T-helper 2 cell treated with Interferon-gamma antibody and Interleukin-4, amounts not matched to agents 5 μg/mL and 100 μg/mL, for 36 hours (primary cell): ENCODE results near the gene RNASEH2A.

Experiments
- DNase-seq: peaks from one replicate; pipeline ENCODE4 v3.0.0; 2021; ENCODE audit warnings: low spot score
- H3K27ac Mint-ChIP-seq: one replicate; pipeline ENCODE4 v1.8.0; 2021; ENCODE audit warnings: mild to moderate bottlenecking, mixed read lengths
- H3K27me3 Mint-ChIP-seq: one replicate; pipeline ENCODE4 v1.8.0; 2021; ENCODE audit warnings: low read depth, mixed read lengths
- H3K36me3 Mint-ChIP-seq: one replicate; pipeline ENCODE4 v1.8.0; 2021; ENCODE audit warnings: low read depth, mixed read lengths
- H3K4me1 Mint-ChIP-seq: one replicate; pipeline ENCODE4 v1.8.0; 2021; ENCODE audit warnings: low read depth, mixed read lengths
- H3K4me3 Mint-ChIP-seq: one replicate; pipeline ENCODE4 v1.8.0; 2022; ENCODE audit warnings: mild to moderate bottlenecking, moderate library complexity, mixed read lengths
- H3K9me3 Mint-ChIP-seq: one replicate; pipeline ENCODE4 v1.8.0; 2021; ENCODE audit warnings: mixed read lengths

RNASEH2A gene

DNA sequence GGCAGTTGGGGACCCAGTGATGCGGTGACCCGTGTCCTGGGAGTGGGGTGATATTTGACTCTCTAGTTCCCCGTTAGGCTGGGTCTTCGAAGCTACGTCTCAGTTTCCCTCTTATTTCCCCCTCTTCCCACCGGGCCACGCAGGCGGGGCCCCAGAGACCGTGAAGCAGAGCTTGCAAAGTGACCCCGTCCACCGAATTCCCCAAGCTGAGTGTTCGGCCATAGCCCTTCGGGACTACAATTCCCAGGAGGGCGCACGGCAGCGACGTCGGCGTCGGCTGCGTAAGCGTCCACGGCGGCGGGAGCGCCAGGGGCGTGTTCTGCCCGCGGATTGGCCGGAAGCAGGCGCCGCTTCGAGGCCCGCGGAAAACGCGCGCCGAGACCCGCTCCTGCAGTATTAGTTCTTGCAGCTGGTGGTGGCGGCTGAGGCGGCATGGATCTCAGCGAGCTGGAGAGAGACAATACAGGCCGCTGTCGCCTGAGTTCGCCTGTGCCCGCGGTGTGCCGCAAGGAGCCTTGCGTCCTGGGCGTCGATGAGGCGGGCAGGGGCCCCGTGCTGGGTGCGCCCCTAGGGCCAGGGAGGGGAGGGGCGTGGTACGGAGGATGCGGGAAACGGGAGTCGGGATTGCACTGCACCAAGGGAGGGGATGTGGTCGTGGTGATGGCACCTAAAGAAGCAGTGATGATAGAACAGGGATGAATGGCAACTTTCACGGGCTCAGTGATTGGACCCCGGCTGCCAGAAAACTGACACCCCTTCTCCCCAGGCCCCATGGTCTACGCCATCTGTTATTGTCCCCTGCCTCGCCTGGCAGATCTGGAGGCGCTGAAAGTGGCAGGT lies at the start of gene RNASEH2A:
Gene RNASEH2A (plus strand): TSS at position 343 of the 840 bp plus-strand sequence. CDS start 90 bp downstream, at position 433.
- peak; percentile 90 for DNase-seq
- Mint-ChIP-seq H3K9me3 (no peaks in the 10 kb centered on the region), H3K36me3 (peaks cover 14% of the 10 kb centered on the region), H3K27ac (peak within 1 kb of the TSS; percentile 89), H3K4me3 (peak within 1 kb of the TSS; percentile 88), H3K4me1 (peaks cover 16% of the 10 kb centered on the region), H3K27me3 (no peaks in the 10 kb centered on the region)

- Mint-ChIP-seq H3K9me3 (no peaks in the 10 kb centered on the region), H3K36me3 (no peaks in the 10 kb centered on the region)
These were observed 48.7 kb upstream of the RNASEH2A start for GRCh38 chr19:12757544-12758274.

DNA sequence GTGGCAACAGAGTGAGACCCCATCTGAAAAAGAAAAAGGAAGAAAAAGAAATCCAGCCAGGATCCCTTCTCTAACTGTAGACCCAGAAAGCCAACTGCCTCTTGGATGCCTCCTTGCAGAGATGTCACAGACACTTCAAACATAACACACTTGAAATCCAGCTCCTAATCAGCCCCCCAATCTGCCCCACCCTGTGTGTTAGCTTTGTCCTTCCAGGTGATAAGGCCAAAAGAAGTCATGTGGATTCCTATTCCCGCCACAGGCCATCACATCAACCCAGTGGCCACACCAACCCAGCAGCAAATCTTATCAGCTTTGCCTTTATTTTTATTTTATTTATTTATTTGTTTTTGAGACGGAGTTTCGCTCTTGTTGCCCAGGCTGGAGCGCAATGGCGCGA lies 46.7 kb upstream of the RNASEH2A start:
- Mint-ChIP-seq H3K27me3 (no peaks in the 10 kb centered on the region), H3K9me3 (no peaks in the 10 kb centered on the region), H3K36me3 (no peaks in the 10 kb centered on the region), H3K4me1 (peaks cover 6% of the 10 kb centered on the region), H3K27ac (no peak overlapping the region), H3K4me3 (no peak overlapping the region)
- DNase-seq, result no peak

More at GRCh38 chr19:12757544-12758274, 48.7 kb upstream of the RNASEH2A start:
- Mint-ChIP-seq H3K27ac (no peak overlapping the region), H3K4me3 (peak overlapping the region; percentile 58), H3K27me3 (peaks cover 4% of the 10 kb centered on the region), H3K4me1 (peaks cover 6% of the 10 kb centered on the region)
- peak; percentile 76 for DNase-seq

DNA sequence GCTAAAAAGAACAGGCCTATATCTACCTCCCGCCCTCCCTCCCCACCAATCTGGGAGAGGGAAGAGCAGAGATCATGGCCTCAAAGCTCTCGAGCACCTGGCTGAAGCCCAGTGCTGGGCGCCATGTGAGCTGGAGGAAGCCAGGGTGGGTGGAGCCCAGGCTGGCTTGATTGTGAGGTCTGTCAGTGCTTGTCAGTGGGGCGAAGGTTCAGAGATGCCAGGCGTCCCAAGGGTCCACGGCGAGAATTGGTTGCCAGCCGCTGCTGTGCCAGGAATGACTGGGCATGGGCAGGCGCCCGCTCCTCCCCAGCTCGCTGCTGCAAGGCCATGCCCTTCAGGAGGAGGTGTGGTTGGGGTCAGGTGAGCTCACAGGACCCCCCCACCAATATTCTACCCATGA lies 43.3 kb upstream of the RNASEH2A start:
- H3K4me3 Mint-ChIP-seq, result no peak overlapping the region
- H3K9me3 Mint-ChIP-seq, result no peaks in the 10 kb centered on the region
- no peaks in the 10 kb centered on the region for H3K27me3 Mint-ChIP-seq
- peaks cover 8% of the 10 kb centered on the region for H3K4me1 Mint-ChIP-seq
- H3K27ac Mint-ChIP-seq, result no peak overlapping the region
- H3K36me3 Mint-ChIP-seq, result no peaks in the 10 kb centered on the region
- DNase-seq, result no peak

GRCh38 chr19:12764698-12765097 lies 41.7 kb upstream of the RNASEH2A start:
- H3K4me3 Mint-ChIP-seq, result no peak overlapping the region
- peaks cover 10% of the 10 kb centered on the region for H3K4me1 Mint-ChIP-seq
- H3K36me3 Mint-ChIP-seq, result no peaks in the 10 kb centered on the region
- no peak overlapping the region for H3K27ac Mint-ChIP-seq
- DNase-seq, result no peak
- H3K9me3 Mint-ChIP-seq, result no peaks in the 10 kb centered on the region
- H3K27me3 Mint-ChIP-seq, result no peaks in the 10 kb centered on the region

DNA sequence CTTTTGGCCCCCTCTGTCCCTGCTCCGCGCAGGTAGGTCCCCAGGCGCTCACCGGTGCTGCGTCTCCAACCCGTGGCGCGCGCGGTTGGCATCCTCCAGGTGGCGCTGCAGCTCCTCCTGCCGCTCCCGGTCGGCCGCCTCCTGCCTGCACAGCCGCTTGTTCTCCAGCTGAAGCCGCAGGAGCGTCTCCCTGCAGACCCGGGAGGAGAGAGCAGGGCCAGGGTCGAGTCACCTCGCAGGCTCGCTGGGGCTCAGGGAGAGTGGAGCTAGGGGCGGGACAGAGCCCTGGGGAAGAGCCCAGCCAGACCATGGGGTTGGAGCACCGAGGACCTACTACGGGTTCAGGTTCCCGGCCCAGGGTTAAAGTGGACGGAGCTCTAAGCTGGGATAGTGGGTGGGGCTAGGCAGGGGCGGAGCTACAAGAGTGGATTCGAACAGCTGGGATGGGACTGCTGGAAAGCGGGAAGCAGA lies 40.3 kb upstream of the RNASEH2A start:
- H3K27ac Mint-ChIP-seq, result peak overlapping the region; percentile 36
- H3K36me3 Mint-ChIP-seq, result no peaks in the 10 kb centered on the region
- no peaks in the 10 kb centered on the region for H3K9me3 Mint-ChIP-seq
- H3K4me3 Mint-ChIP-seq, result peak overlapping the region; percentile 52
- peaks cover 7% of the 10 kb centered on the region for H3K4me1 Mint-ChIP-seq
- H3K27me3 Mint-ChIP-seq, result no peaks in the 10 kb centered on the region
- peak; percentile 80 for DNase-seq

DNA sequence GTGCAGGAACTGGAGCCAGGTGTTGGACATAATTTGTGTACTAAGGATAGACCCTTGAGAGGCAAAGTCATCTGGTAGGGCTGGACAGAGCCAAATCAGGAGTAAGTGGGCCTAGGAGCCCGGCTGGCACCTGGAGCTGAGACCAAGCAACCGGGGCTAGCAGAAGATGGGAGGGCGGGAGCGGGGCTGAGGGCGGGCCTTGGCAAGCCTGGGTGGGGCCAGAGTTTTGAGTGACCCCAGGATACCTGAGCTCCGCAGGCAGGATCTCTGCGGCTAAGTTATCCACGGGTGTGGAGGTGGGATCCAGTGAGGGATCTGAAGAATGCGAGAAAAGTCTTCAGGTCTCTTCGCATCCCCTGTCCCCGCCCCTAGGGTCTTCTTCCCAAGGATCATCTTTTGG lies 39.2 kb upstream of the RNASEH2A start:
- no peak for DNase-seq
- peaks cover 7% of the 10 kb centered on the region for H3K4me1 Mint-ChIP-seq
- no peaks in the 10 kb centered on the region for H3K27me3 Mint-ChIP-seq
- no peaks in the 10 kb centered on the region for H3K36me3 Mint-ChIP-seq
- H3K4me3 Mint-ChIP-seq, result no peak overlapping the region
- no peaks in the 10 kb centered on the region for H3K9me3 Mint-ChIP-seq
- H3K27ac Mint-ChIP-seq, result no peak overlapping the region

DNA sequence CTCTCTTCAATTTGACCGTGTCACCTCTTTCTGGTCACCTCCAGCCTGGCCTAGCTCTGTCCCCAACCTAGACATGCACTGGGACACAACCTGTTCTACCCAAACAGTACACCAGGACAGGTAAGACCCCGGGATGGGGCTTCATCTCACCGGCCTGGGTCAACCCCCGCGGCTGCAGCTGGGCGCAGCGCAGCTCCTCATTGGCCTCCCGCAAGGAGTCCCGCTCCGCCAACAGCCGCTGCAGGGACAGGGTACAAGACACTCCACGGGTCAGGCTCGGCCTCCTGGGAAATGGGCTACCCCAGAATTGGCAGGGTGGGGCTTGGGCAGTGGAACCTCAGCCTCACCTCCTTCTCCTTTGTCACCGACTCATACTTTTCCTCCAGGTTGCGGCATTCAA lies 38.7 kb upstream of the RNASEH2A start:
- DNase-seq, result no peak
- H3K36me3 Mint-ChIP-seq, result no peaks in the 10 kb centered on the region
- H3K4me1 Mint-ChIP-seq, result peaks cover 7% of the 10 kb centered on the region
- no peak overlapping the region for H3K27ac Mint-ChIP-seq
- H3K9me3 Mint-ChIP-seq, result no peaks in the 10 kb centered on the region
- H3K27me3 Mint-ChIP-seq, result no peaks in the 10 kb centered on the region
- H3K4me3 Mint-ChIP-seq, result no peak overlapping the region

GRCh38 chr19:12769689-12770088 lies 36.7 kb upstream of the RNASEH2A start:
- Mint-ChIP-seq H3K36me3 (no peaks in the 10 kb centered on the region), H3K27ac (no peak overlapping the region), H3K4me3 (no peak overlapping the region), H3K4me1 (peaks cover 8% of the 10 kb centered on the region), H3K9me3 (no peaks in the 10 kb centered on the region), H3K27me3 (no peaks in the 10 kb centered on the region)
- DNase-seq, result peak; percentile 21

DNA sequence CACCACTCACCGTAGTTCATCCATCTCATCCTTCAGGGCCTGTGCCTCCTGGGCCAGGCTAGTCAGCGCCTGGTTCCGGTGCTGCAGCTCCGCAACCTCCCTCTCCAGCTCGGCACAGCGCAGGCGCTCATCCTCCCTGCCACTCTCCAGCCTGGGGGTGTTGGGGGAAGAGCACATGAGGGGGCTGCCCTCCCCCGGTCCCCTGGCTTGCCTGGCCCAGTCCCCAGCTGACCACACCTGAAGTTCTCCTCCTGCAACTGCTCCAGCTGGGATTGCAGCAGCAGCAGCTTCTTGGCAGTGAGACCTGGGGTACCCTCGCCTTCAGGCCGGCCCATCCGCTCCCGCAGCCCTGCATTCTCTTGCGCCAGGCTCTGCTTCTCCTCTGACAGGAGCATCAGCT lies 35.5 kb upstream of the RNASEH2A start:
- DNase-seq, result no peak
- Mint-ChIP-seq H3K27me3 (no peaks in the 10 kb centered on the region), H3K9me3 (no peaks in the 10 kb centered on the region), H3K27ac (no peak overlapping the region), H3K4me1 (peaks cover 7% of the 10 kb centered on the region), H3K4me3 (no peak overlapping the region), H3K36me3 (no peaks in the 10 kb centered on the region)

GRCh38 chr19:12772323-12772722 lies 34.1 kb upstream of the RNASEH2A start:
- H3K4me1 Mint-ChIP-seq, result peaks cover 3% of the 10 kb centered on the region
- no peaks in the 10 kb centered on the region for H3K36me3 Mint-ChIP-seq
- no peak for DNase-seq
- no peaks in the 10 kb centered on the region for H3K27me3 Mint-ChIP-seq
- H3K4me3 Mint-ChIP-seq, result no peak overlapping the region
- no peak overlapping the region for H3K27ac Mint-ChIP-seq
- H3K9me3 Mint-ChIP-seq, result no peaks in the 10 kb centered on the region

GRCh38 chr19:12773571-12773970 lies 32.8 kb upstream of the RNASEH2A start:
- Mint-ChIP-seq H3K4me3 (peak overlapping the region; percentile 2), H3K9me3 (no peaks in the 10 kb centered on the region), H3K27me3 (no peaks in the 10 kb centered on the region), H3K27ac (peak overlapping the region; percentile 9), H3K36me3 (no peaks in the 10 kb centered on the region), H3K4me1 (peaks cover 8% of the 10 kb centered on the region)
- DNase-seq, result no peak

GRCh38 chr19:12774588-12775555 lies 31.5 kb upstream of the RNASEH2A start, which contains the start of gene HOOK2:
Gene HOOK2 (minus strand): TSS chr19:12775552. CDS start chr19:12775449, 103 bp downstream.
- H3K27me3 Mint-ChIP-seq, result no peaks in the 10 kb centered on the region
- H3K4me1 Mint-ChIP-seq, result peaks cover 15% of the 10 kb centered on the region
- peak within 1 kb of the TSS; percentile 78 for H3K27ac Mint-ChIP-seq
- no peak for DNase-seq
- no peaks in the 10 kb centered on the region for H3K9me3 Mint-ChIP-seq
- H3K4me3 Mint-ChIP-seq, result peak within 1 kb of the TSS; percentile 74
- no peaks in the 10 kb centered on the region for H3K36me3 Mint-ChIP-seq
